ENCODE data around the gene NXNL1. TPM values are rescaled to one million over a fixed set of nuclear protein-coding genes. Genes with fewer than 3 reads are reported as not detected.
A peak's percentile ranks its signal among the peaks of the same experiment; 100 is the strongest.

The NXNL1 gene
- total and polyA plus RNA-seq, 2 of the 8 experiments (the other 6 are each of a cell fraction or from before 2014, with no cell fraction given), result not detected

DNA sequence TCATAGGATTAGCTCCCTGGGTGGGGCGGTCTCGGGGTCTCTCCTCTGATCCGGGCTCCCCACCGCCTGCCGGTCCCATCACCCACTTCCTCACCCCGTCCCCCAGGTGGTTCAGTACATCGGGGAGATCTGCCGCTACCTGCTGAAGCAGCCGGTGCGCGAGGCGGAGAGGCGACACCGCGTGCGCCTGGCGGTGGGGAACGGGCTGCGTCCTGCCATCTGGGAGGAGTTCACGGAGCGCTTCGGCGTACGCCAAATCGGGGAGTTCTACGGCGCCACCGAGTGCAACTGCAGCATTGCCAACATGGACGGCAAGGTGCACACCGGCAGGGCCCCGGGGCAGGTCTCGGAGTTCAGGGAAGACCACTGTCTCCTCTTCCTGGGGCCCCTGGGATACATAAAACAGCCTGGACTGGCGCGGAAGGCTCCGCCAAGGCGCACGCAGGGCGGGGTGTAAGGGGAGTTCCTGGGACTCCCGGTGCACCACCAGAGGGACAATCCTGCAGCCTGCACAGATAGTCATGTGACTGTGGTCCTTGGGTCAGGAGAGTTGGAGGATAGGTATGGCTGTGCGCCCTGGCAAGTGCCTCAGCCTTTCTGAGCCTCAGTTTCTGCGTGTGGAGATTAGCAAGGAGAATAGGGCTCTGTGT is 36.5 kb upstream of the NXNL1 start:
- H3K4me1 ChIP-seq (replicated peaks in 1 of 4; ENCODE audit: control insufficient read depth in 3 of 4, insufficient read depth in 4 of 4, low read length in 3 of 4), result peaks cover 0 to 8% (median 4%) of the 10 kb centered on the region in 4 experiments; a peak in 3 of 7 replicates
- H3K4me2 ChIP-seq (ENCODE audit: insufficient read depth in 1 of 2, low read depth in 2 of 2, low read length in 2 of 2), result peak overlapping the region; percentile 10 to 62; a peak in 3 of 4 replicates
- 0 out of 2 replicates have a peak overlapping the region, but pooled peaks have one; percentile 16 for H2AK5ac ChIP-seq (ENCODE audit: low read depth, low read length)
- H4K8ac ChIP-seq (ENCODE audit: extremely low read depth, insufficient read depth, low read length), result peak overlapping the region; percentile 57; the same call in 1 of the 2 replicates
- no peak overlapping the region for H3K56ac ChIP-seq (replicated peaks; ENCODE audit: insufficient read length, low read depth, low read length)
- no peak overlapping the region for H2BK15ac ChIP-seq (ENCODE audit: low read length)
- H3K23me2 ChIP-seq (ENCODE audit: low read depth, low read length), result peaks cover 3% of the 10 kb centered on the region; the same call in 1 of the 2 replicates
- POLR2A ChIA-PET (ENCODE audit: partially characterized antibody), result interaction anchor here (1.2 to 3.1 kb wide), 4 partner anchors 12 to 27 kb away, joined by 3 to 20 read pairs (median 4); partner anchors contain the start of genes PGLS and SLC27A1
- H3K79me1 ChIP-seq (ENCODE audit: low read depth, low read length), result no peaks in the 10 kb centered on the region
- no peaks in the 10 kb centered on the region for H3K9me3 ChIP-seq (ENCODE audit: insufficient read depth in 2 of 2, low read depth in 1 of 2, low read length in 1 of 2)
- no peak overlapping the region for H3K27ac ChIP-seq (ENCODE audit: low read depth, low read length)
- peak overlapping the region; percentile 13; the same call in 1 of the 2 replicates for H3K18ac ChIP-seq (ENCODE audit: extremely low read depth, low read length)
- FAIRE-seq (no peak), DNase-seq (ENCODE audit: low read depth in 1 of 2, low spot score in 2 of 2) (no peak)
- H2BK20ac ChIP-seq (ENCODE audit: low read length), result 0 out of 2 replicates have a peak overlapping the region, but pooled peaks have one; percentile 80
- peak overlapping the region; percentile 68; the same call in 1 of the 2 replicates for H2AFZ ChIP-seq (ENCODE audit: low read length)
- WGBS, 2 experiments (ENCODE audit: extremely low coverage in 1 of 2, insufficient coverage in 1 of 2, insufficient read length in 1 of 2, insufficient replicate concordance in 2 of 2, low coverage in 1 of 2, low lambda C conversion rate in 2 of 2, missing lambda C conversion rate in 1 of 2), result 48% methylated on average over 37 of the region's 41 CpGs; no CpG with 5 or more reads in 1 of the 2 experiments
- no peak overlapping the region for H2BK12ac ChIP-seq (ENCODE audit: low read depth, low read length)
- H3K4ac ChIP-seq (replicated peaks; ENCODE audit: insufficient read length, low read depth, low read length), result no peak overlapping the region
- no peaks in the 10 kb centered on the region for H3K27me3 ChIP-seq (replicated peaks in 1 of 4; ENCODE audit: control insufficient read depth in 3 of 4, extremely low read depth in 1 of 4, insufficient read depth in 3 of 4, low read length in 3 of 4)
- H4K91ac ChIP-seq (replicated peaks; ENCODE audit: insufficient read length, low read length), result no peak overlapping the region
- H3K14ac ChIP-seq (ENCODE audit: insufficient read length), result no peak overlapping the region
- no peak overlapping the region for H2BK120ac ChIP-seq (replicated peaks; ENCODE audit: low read depth, low read length)
- no peaks in the 10 kb centered on the region for H3K79me2 ChIP-seq (ENCODE audit: control insufficient read depth in 1 of 2, insufficient read depth in 2 of 2, low read length in 2 of 2)
- CTCF ChIA-PET (ENCODE audit: partially characterized antibody), result interaction anchor here (0.7 to 8.6 kb wide), 26 partner anchors 8 to 131 kb away, joined by 3 to 130 read pairs (median 6); partner anchors contain the start of genes CCDC194, PGLS and SLC27A1
- H3K23ac ChIP-seq (ENCODE audit: insufficient read length), result no peak overlapping the region
- H2BK5ac ChIP-seq (ENCODE audit: low read depth, low read length), result no peak overlapping the region
- no peak overlapping the region; a peak in 1 of 7 replicates for H3K9ac ChIP-seq (replicated peaks in 1 of 4; ENCODE audit: extremely low read depth in 1 of 4, low read depth in 3 of 4, low read length in 3 of 4)
- H4K5ac ChIP-seq (ENCODE audit: insufficient read length, low read depth, low read length), result no peak overlapping the region
- H3K4me3 ChIP-seq (ENCODE audit: extremely low read depth in 1 of 4, insufficient read depth in 2 of 4, low read depth in 3 of 4, low read length in 4 of 4), result peak overlapping the region; percentile 0 to 54 (median 5); a peak in 5 of 8 replicates
- peaks cover 2% of the 10 kb centered on the region in 2 experiments for H4K20me1 ChIP-seq (replicated peaks in 1 of 2; ENCODE audit: control insufficient read depth in 1 of 2, insufficient read depth in 2 of 2, low read length in 2 of 2)
- no peaks in the 10 kb centered on the region for H3K36me3 ChIP-seq (ENCODE audit: control insufficient read depth in 2 of 4, insufficient read depth in 4 of 4, low read length in 3 of 4)
- peak; percentile 42; the same call in 1 of the 2 replicates for TF ChIP-seq E2F6 (IDR thresholded peaks at IDR 0.05)
- TF ChIP-seq SP1 (IDR thresholded peaks at IDR 0.05; ENCODE audit: low read depth, low read length), result no peak
- TF ChIP-seq SP4 (IDR thresholded peaks at IDR 0.05; ENCODE audit: low read length), result no peak
- TF ChIP-seq CTCF (IDR thresholded peaks at IDR 0.05; ENCODE audit: control extremely low read depth in 1 of 3, insufficient read depth in 1 of 3, low read depth in 1 of 3, low read length in 3 of 3), result peak in 1 of 3 experiments; percentile 12; a peak in 1 of 4 replicates
- TF ChIP-seq HDAC2 (IDR thresholded peaks at IDR 0.05; ENCODE audit: borderline replicate concordance in 1 of 2, low read depth in 2 of 2, low read length in 2 of 2), result no peak
- TF ChIP-seq KDM4A (IDR thresholded peaks at IDR 0.05; ENCODE audit: low read depth, low read length, severe bottlenecking), result peak; percentile 16

Data from H1 (cell line).